ENCODE measurements around the gene ATP8B3. TPM values are rescaled to one million over a fixed set of nuclear protein-coding genes. Genes with fewer than 3 reads are reported as not detected.

Gene ATP8B3
- total and polyA plus RNA-seq, 2 experiments from 2014 or later, result 2.1 to 6.0 TPM

GRCh38 chr19:1745589-1746031 is 66.5 kb downstream of the ATP8B3 start:
- Histone ChIP-seq H3K4me2 (peak overlapping the region; percentile 84), H3K27ac (ENCODE audit: low read depth) (no peak overlapping the region), H4K20me1 (replicated peaks; ENCODE audit: insufficient read depth) (peaks cover 8% of the 10 kb centered on the region; the same call in 1 of the 2 replicates), H3F3A (replicated peaks; ENCODE audit: low read depth) (0 out of 2 replicates have a peak, but pooled peaks cover 9% of the 10 kb centered on the region), H2AFZ (0 out of 2 replicates have a peak overlapping the region, but pooled peaks have one; percentile 59), H3K27me3 (ENCODE audit: insufficient read depth) (peaks cover 74% of the 10 kb centered on the region), H3K79me2 (replicated peaks; ENCODE audit: insufficient read depth) (no peaks in the 10 kb centered on the region), H3K4me1 (ENCODE audit: insufficient read depth) (peaks cover 20% of the 10 kb centered on the region; the same call in 1 of the 2 replicates), H3K4me3 (peak overlapping the region; percentile 51), H3K36me3 (ENCODE audit: insufficient read depth) (no peaks in the 10 kb centered on the region), H3K9me2 (ENCODE audit: insufficient read depth) (no peaks in the 10 kb centered on the region)
- peak; percentile 1; the same call in 1 of the 3 replicates for ATAC-seq
- Mint-ChIP-seq H3K36me3 (ENCODE audit: low read depth) (no peaks in the 10 kb centered on the region), H3K4me3 (peak overlapping the region; percentile 56), H3K27me3 (ENCODE audit: insufficient read depth, low read depth, poor library complexity) (peaks cover 73% of the 10 kb centered on the region), H3K4me1 (peaks cover 8% of the 10 kb centered on the region; the same call in 2 of the 3 replicates), H3K9me3 (no peaks in the 10 kb centered on the region; the same call in 2 of the 3 replicates), H3K27ac (no peak overlapping the region)
- 0 out of 2 replicates have a peak, but pooled peaks have one; percentile 5 for TF ChIP-seq CREB1 (CRISPR knock-in tag; IDR thresholded peaks at IDR 0.05; ENCODE audit: low read depth)
- no peak for TF ChIP-seq POLR2AphosphoS5 (IDR thresholded peaks at IDR 0.05; ENCODE audit: low read depth)
- peak; percentile 88 for TF ChIP-seq EZH2 (IDR thresholded peaks at IDR 0.05; ENCODE audit: low read depth, unreplicated experiment)
- DNase-seq (ENCODE audit: low spot score), result peak; percentile 84

GRCh38 chr19:1744822-1745563 is 67.1 kb downstream of the ATP8B3 start:
- Mint-ChIP-seq H3K9me3 (peaks cover 5% of the 10 kb centered on the region; the same call in 2 of the 3 replicates), H3K4me1 (peaks cover 6% of the 10 kb centered on the region; the same call in 2 of the 3 replicates), H3K27ac (no peak overlapping the region), H3K4me3 (peak overlapping the region; percentile 56; the same call in 1 of the 3 replicates), H3K27me3 (ENCODE audit: insufficient read depth, low read depth, poor library complexity) (peaks cover 71% of the 10 kb centered on the region), H3K36me3 (ENCODE audit: low read depth) (no peaks in the 10 kb centered on the region)
- H2AFZ ChIP-seq, result 0 out of 2 replicates have a peak overlapping the region, but pooled peaks have one; percentile 59
- H3K9me2 ChIP-seq (ENCODE audit: insufficient read depth), result no peaks in the 10 kb centered on the region
- ATAC-seq (no peak), DNase-seq (ENCODE audit: low spot score) (no peak)
- H3K4me2 ChIP-seq, result peak overlapping the region; percentile 84
- H3K4me1 ChIP-seq (ENCODE audit: insufficient read depth), result peaks cover 20% of the 10 kb centered on the region; the same call in 1 of the 2 replicates
- H3F3A ChIP-seq (replicated peaks; ENCODE audit: low read depth), result 0 out of 2 replicates have a peak, but pooled peaks cover 9% of the 10 kb centered on the region
- H3K4me3 ChIP-seq, result peak overlapping the region; percentile 51
- no peaks in the 10 kb centered on the region for H3K79me2 ChIP-seq (replicated peaks; ENCODE audit: insufficient read depth)
- no peak overlapping the region for H3K27ac ChIP-seq (ENCODE audit: low read depth)
- H3K27me3 ChIP-seq (ENCODE audit: insufficient read depth), result peaks cover 68% of the 10 kb centered on the region
- H3K36me3 ChIP-seq (ENCODE audit: insufficient read depth), result no peaks in the 10 kb centered on the region
- H4K20me1 ChIP-seq (replicated peaks; ENCODE audit: insufficient read depth), result 0 out of 2 replicates have a peak, but pooled peaks cover 2% of the 10 kb centered on the region
- TF ChIP-seq NANOG (IDR thresholded peaks at IDR 0.05; ENCODE audit: borderline replicate concordance) (no peak), REST (IDR thresholded peaks at IDR 0.05; ENCODE audit: unreplicated experiment) (no peak), STAT1 (IDR thresholded peaks at IDR 0.05; ENCODE audit: unreplicated experiment) (no peak), CREB1 (CRISPR knock-in tag; IDR thresholded peaks at IDR 0.05; ENCODE audit: low read depth) (no peak), POLR2AphosphoS5 (IDR thresholded peaks at IDR 0.05; ENCODE audit: low read depth) (no peak), JUNB (IDR thresholded peaks at IDR 0.05; ENCODE audit: unreplicated experiment) (no peak), ZNF331 (CRISPR knock-in tag; IDR thresholded peaks at IDR 0.05; ENCODE audit: low read depth) (no peak), EZH2 (IDR thresholded peaks at IDR 0.05; ENCODE audit: low read depth, unreplicated experiment) (no peak), ETS1 (IDR thresholded peaks at IDR 0.05) (no peak)

Measured in GM23338 (cell line).